Measurements from ENCODE around the gene CDRT15L2. TPM values are rescaled to one million over a fixed set of nuclear protein-coding genes. Genes with fewer than 3 reads are reported as not detected.
"Not testable (repeated sequence)": the region's sequence is repeated elsewhere in the genome, so short reads cannot be mapped to it uniquely, and the experiment has no call there.

CDRT15L2 gene
- total RNA-seq = not detected

- H3K4me3 Mint-ChIP-seq; H3K27me3 Mint-ChIP-seq; H3K9me3 Mint-ChIP-seq; H3K4me1 Mint-ChIP-seq; H3K36me3 Mint-ChIP-seq; H3K27ac Mint-ChIP-seq; DNase-seq; ATAC-seq (ENCODE audit: low read depth); POLR2A ChIA-PET: not testable (repeated sequence)
Measured at GRCh38 chr17:20579424-20579823, at the start of gene CDRT15L2. TSS of gene CDRT15L2 (plus strand) at chr17:20579724. CDS start at chr17:20579744, 20 bp downstream.

- peak overlapping the region; percentile 92 for H3K4me3 Mint-ChIP-seq
- H3K27ac Mint-ChIP-seq = peak overlapping the region; percentile 39
- H3K36me3 Mint-ChIP-seq; H3K27me3 Mint-ChIP-seq; DNase-seq; H3K9me3 Mint-ChIP-seq; H3K4me1 Mint-ChIP-seq; POLR2A ChIA-PET; ATAC-seq (ENCODE audit: low read depth): not testable (repeated sequence)
Measured at GRCh38 chr17:20530104-20530503, 49.4 kb upstream of the CDRT15L2 start.

GRCh38 chr17:20532544-20533090 is 46.9 kb upstream of the CDRT15L2 start:
- peak overlapping the region; percentile 68 for H3K4me3 Mint-ChIP-seq
- POLR2A ChIA-PET; H3K27me3 Mint-ChIP-seq; H3K4me1 Mint-ChIP-seq; H3K9me3 Mint-ChIP-seq; H3K36me3 Mint-ChIP-seq; H3K27ac Mint-ChIP-seq; ATAC-seq (ENCODE audit: low read depth); DNase-seq: not testable (repeated sequence)

- H3K36me3 Mint-ChIP-seq; H3K27ac Mint-ChIP-seq; H3K4me1 Mint-ChIP-seq; ATAC-seq (ENCODE audit: low read depth); H3K27me3 Mint-ChIP-seq; H3K9me3 Mint-ChIP-seq; DNase-seq; POLR2A ChIA-PET: not testable (repeated sequence)
- peak overlapping the region; percentile 68 for H3K4me3 Mint-ChIP-seq
Measured at GRCh38 chr17:20533206-20533605, 46.3 kb upstream of the CDRT15L2 start.

GRCh38 chr17:20534711-20535550 is 44.6 kb upstream of the CDRT15L2 start:
- H3K4me1 Mint-ChIP-seq; H3K36me3 Mint-ChIP-seq; H3K27ac Mint-ChIP-seq; H3K27me3 Mint-ChIP-seq; ATAC-seq (ENCODE audit: low read depth); POLR2A ChIA-PET; DNase-seq; H3K4me3 Mint-ChIP-seq; H3K9me3 Mint-ChIP-seq: not testable (repeated sequence)

- H3K9me3 Mint-ChIP-seq; DNase-seq; ATAC-seq (ENCODE audit: low read depth); POLR2A ChIA-PET; H3K4me3 Mint-ChIP-seq; H3K4me1 Mint-ChIP-seq; H3K27ac Mint-ChIP-seq; H3K36me3 Mint-ChIP-seq; H3K27me3 Mint-ChIP-seq: not testable (repeated sequence)
Measured at GRCh38 chr17:20540414-20540813, 39.1 kb upstream of the CDRT15L2 start.

- H3K4me3 Mint-ChIP-seq; ATAC-seq (ENCODE audit: low read depth); H3K36me3 Mint-ChIP-seq; H3K27me3 Mint-ChIP-seq; H3K4me1 Mint-ChIP-seq; DNase-seq; POLR2A ChIA-PET; H3K27ac Mint-ChIP-seq; H3K9me3 Mint-ChIP-seq: not testable (repeated sequence)
Measured at GRCh38 chr17:20540865-20541264, 38.7 kb upstream of the CDRT15L2 start.

- H3K27me3 Mint-ChIP-seq; H3K9me3 Mint-ChIP-seq; H3K36me3 Mint-ChIP-seq; DNase-seq; H3K27ac Mint-ChIP-seq; H3K4me3 Mint-ChIP-seq; ATAC-seq (ENCODE audit: low read depth); H3K4me1 Mint-ChIP-seq; POLR2A ChIA-PET: not testable (repeated sequence)
Measured at GRCh38 chr17:20541853-20542546, 37.5 kb upstream of the CDRT15L2 start.

- H3K36me3 Mint-ChIP-seq; H3K4me3 Mint-ChIP-seq; ATAC-seq (ENCODE audit: low read depth); H3K9me3 Mint-ChIP-seq; H3K27me3 Mint-ChIP-seq; H3K4me1 Mint-ChIP-seq; POLR2A ChIA-PET; DNase-seq; H3K27ac Mint-ChIP-seq: not testable (repeated sequence)
Measured at GRCh38 chr17:20547923-20548322, 31.6 kb upstream of the CDRT15L2 start.

GRCh38 chr17:20552920-20553319 is 26.6 kb upstream of the CDRT15L2 start:
- POLR2A ChIA-PET; ATAC-seq (ENCODE audit: low read depth); H3K36me3 Mint-ChIP-seq; DNase-seq; H3K9me3 Mint-ChIP-seq; H3K4me1 Mint-ChIP-seq; H3K4me3 Mint-ChIP-seq; H3K27ac Mint-ChIP-seq; H3K27me3 Mint-ChIP-seq: not testable (repeated sequence)

GRCh38 chr17:20554728-20555127 is 24.8 kb upstream of the CDRT15L2 start:
- ATAC-seq (ENCODE audit: low read depth); H3K9me3 Mint-ChIP-seq; H3K4me3 Mint-ChIP-seq; H3K4me1 Mint-ChIP-seq; DNase-seq; H3K27ac Mint-ChIP-seq; H3K27me3 Mint-ChIP-seq; H3K36me3 Mint-ChIP-seq; POLR2A ChIA-PET: not testable (repeated sequence)

- not testable (repeated sequence) for DNase-seq, H3K4me3 Mint-ChIP-seq, H3K4me1 Mint-ChIP-seq
Measured at GRCh38 chr17:20555135-20556010, 24.2 kb upstream of the CDRT15L2 start.

GRCh38 chr17:20558096-20558495 is 21.4 kb upstream of the CDRT15L2 start:
- POLR2A ChIA-PET, H3K27ac Mint-ChIP-seq, H3K36me3 Mint-ChIP-seq: not testable (repeated sequence)

More at GRCh38 chr17:20555135-20556010, 24.2 kb upstream of the CDRT15L2 start:
- H3K27me3 Mint-ChIP-seq, POLR2A ChIA-PET, H3K27ac Mint-ChIP-seq, H3K9me3 Mint-ChIP-seq, H3K36me3 Mint-ChIP-seq: not testable (repeated sequence)
- ATAC-seq (ENCODE audit: low read depth) = peak; percentile 73

More at GRCh38 chr17:20558096-20558495, 21.4 kb upstream of the CDRT15L2 start:
- H3K9me3 Mint-ChIP-seq; ATAC-seq (ENCODE audit: low read depth); H3K4me1 Mint-ChIP-seq; H3K27me3 Mint-ChIP-seq; DNase-seq; H3K4me3 Mint-ChIP-seq: not testable (repeated sequence)
